Spleen (tissue), 7 donors: Measurements from ENCODE around the gene FAM171A1.

Source experiments
- CTCF ChIP-seq, 11 experiments: fragments of 200-600 bp in 7 of 11; fragments of 450-650 bp in 4 of 11; sonication (generic) in 4 of 11; IDR thresholded peaks in 8 of 11; conservative IDR thresholded peaks in 3 of 11; 1 replicate in 7 of 11; 2 replicates in 4 of 11; pipeline versions ENCODE4 v1.4.0 to v1.8.0; 2016 to 2021; ENCODE audit warnings: antibody characterized with exemption in 11 of 11, inconsistent platforms in 4 of 11, mild to moderate bottlenecking in 1 of 11
- POLR2A ChIP-seq, 3 donors: fragments of 450-650 bp; IDR thresholded peaks; one replicate each; pipeline ENCODE4 v1.5.1; 2017; ENCODE audit warnings: antibody characterized with exemption in 3 of 3, mild to moderate bottlenecking in 1 of 3
- POLR2AphosphoS5 ChIP-seq, 3 donors: sonication (generic); formaldehyde crosslinking; IDR thresholded peaks; one replicate each; pipeline ENCODE4 v1.5.1; 2017; ENCODE audit warnings: antibody characterized with exemption in 3 of 3
- donor health status: DM: no; HTN: no; CAD: no; lungs with moderate emphysema.
- donor health status: DM: no; HTN: no; CAD: no.
- donor health status: DM: no; HTN: no; CAD: no.

GRCh38 chr10:15293862-15294842, 76.9 kb downstream of the FAM171A1 start:
- TF ChIP-seq CTCF (IDR thresholded peaks at IDR 0.05 in 8 of 11, conservative IDR thresholded peaks at IDR 0.05 in 3 of 11) (no peak), POLR2A (IDR thresholded peaks at IDR 0.05) (no peak), POLR2AphosphoS5 (IDR thresholded peaks at IDR 0.05) (no peak)
